AG20443 (cell line): ENCODE results near the gene FYTTD1.

ENCODE experiments used
- DNase-seq: peaks from one replicate; pipeline ENCODE4 v3.0.0; 2012; ENCODE audit warnings: low spot score, mixed read lengths

FYTTD1 gene

DNA sequence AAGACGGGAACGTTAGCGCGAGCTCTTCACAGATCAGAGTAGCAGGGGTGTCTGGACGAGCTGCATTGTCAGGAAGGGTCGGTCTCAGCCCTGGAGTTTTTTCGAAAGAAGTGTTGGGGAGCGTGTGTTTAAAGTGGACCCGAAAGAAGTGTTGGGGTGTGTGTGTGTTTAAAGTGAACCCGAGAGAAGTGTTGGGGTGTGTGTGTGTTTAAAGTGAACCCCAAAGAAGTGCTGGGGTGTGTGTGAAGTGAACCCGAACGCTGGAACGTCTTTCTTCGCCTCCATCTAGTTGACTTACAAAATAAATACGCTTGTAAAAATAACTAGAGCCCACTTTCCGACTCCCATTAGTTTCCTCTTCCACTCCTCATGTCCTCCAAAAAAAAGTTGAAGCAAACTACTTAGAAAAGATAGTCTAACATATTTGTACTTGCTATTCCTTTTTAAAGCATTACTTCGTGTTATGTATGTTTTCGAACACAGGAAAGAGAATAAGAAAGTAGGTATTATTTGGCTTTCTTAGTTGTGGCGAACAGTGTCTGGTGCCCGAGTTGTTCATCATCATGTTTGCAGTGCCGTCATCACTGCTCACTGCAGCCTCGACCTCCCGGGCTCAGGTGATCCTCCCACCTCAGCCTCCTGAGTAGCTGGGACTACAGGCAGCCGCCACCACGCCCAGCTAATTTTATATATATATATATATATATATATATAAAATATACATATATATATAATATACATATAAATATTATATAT lies 42.4 kb downstream of the FYTTD1 start:
- DNase-seq: no peak

DNA sequence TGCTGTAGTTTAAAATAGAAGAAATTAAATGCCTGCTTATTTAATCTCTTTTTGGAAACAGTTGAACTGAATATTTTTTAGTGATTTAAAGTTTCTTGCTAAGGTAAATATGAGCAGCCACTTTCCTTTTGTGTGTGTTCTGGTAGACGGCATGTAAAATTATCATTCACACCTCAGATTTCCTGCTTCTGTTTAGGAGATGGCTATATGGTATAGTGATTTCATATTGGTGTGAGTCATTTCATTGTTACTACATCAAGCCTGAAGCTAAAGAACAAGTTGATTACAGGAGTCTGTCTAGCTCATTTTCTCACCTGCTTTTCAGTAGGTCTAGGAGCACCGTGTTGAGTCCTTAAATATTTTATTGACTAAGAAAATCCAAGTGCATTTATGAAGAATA lies 43.6 kb downstream of the FYTTD1 start:
- DNase-seq: no peak

DNA sequence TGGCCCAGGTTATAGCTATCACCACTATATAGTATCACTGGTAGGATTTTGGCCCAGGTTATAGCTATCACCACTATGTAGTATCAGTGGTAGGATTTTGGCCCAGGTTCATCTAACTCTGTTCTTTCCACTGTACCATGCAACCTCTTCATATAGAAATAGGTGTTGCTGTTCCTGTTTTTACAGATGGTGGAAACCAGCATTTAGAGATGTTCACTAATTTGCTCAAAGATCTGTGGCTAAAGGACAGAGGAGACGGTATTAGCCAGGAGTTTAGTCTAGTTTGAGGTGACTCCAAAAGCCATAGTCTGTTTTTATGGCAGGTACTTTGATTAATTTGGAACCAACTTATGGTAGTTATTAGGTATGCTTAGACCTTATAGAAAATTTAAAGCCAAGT lies 44.4 kb downstream of the FYTTD1 start:
- no peak for DNase-seq

DNA sequence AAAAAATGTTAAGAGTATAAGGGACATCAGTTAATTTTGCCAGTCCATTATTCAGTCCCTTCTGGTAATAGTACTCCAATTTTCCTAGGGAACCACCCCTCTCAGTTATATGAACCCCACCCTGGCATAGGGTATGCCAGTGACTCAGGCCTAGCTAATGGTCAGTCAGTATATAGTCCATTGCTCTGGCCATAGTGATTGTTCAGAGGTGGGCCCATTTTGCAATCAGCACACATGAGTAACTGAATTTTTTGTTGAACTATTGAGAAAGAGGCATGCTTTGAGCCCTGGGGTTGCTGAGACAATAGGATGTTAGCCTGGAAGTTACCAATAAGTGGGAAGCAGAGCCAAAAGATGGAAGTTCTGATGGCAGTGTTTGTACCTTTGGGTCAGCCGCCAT lies 45.5 kb downstream of the FYTTD1 start:
- peak; percentile 67 for DNase-seq

DNA sequence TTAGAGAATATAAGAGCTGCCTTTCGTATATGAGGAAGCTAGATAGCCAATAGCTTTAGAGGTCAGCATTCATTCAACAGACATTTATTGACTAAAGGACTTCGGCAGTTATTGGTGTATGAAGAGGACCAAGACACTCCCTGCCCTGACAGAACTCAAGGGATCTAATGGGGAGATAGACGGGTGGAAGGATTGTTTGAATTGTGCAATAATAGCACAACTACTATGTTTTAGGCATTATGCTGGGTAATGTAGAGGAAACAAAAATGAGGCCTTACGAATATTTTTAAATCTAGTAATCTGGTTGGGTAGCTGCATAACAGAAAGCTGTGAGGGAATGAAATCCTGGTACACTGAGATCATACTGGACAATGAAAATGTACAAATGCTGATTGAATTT lies 46.4 kb downstream of the FYTTD1 start:
- no peak for DNase-seq

DNA sequence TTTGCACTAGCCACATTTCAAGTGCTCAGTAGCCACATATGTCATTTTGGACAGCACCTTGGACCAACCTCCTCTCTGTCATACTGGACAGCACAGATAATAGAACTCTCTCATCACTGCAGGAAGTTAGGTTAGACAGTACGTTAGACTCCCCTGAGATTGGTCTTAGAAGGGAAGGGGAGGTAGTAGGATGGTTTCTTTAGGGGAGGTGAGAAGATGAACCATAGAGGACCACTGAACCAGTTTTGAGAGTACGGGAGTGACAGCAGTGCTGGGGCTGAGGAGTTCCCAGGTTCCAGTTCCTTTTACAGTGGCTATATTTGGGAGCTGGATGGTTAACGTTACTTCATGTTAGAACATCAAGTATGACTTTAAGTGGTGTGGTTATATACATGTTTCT lies 49.2 kb downstream of the FYTTD1 start:
- DNase-seq: no peak

DNA sequence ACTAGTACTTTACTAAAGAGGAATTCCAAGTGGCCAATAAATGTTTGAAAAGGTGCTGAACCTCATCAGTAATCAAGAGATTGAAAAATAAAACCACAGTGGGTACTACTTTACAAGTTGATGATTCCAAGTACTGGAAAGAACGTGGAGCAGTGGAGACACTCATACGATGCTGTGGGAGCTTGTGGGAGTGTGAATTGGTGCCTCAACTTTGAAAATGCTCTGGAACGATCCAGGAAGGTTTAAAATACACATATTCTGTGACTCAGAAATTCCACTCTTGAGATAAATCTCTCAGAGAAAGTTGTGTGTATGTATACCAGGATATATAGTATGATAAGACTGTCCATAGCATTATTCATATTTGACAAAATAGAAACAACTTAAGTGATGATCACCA lies 50.7 kb downstream of the FYTTD1 start:
- DNase-seq: no peak

DNA sequence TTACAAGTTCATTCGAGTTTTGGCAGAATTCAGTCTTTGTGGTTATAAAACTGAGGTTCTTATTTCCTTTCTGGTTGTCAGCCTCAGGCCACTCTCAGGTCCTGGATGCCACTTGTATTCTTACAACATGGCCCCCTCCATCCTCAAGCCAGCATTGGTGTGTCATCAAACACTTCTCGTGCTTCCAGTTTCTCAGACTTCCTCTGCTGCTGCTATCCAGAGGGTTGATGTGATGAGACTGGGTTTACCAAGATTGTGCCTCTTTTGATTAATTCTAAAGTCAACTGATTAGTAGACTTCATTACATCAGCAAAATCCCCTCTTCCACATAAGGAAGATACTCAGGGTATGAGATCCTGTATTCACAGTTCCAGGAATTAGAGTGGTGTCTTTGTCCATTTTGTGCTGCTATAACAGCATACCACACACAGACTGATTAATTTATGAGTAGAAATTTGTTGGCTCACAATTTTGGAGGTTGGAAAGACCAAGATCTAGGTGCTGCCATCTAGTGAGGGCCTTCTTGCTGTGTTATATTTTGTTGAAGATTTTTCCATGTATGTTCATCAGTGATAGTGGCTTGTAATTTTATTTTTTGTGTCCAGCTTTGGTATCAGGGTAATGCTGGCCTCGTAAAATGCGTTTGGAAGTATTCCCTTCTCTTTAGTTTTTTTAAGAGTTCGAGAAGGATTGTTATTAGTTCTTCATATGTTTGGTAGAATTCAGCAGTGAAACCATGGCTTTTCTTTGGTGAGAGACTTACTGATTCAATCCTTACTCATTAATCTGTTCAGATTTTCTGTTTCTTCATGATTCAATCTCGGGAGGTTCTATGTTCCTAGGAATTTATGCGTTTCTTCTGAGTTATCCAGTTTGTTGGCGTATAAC lies 52.5 kb downstream of the FYTTD1 start:
- DNase-seq: peak; percentile 29

DNA sequence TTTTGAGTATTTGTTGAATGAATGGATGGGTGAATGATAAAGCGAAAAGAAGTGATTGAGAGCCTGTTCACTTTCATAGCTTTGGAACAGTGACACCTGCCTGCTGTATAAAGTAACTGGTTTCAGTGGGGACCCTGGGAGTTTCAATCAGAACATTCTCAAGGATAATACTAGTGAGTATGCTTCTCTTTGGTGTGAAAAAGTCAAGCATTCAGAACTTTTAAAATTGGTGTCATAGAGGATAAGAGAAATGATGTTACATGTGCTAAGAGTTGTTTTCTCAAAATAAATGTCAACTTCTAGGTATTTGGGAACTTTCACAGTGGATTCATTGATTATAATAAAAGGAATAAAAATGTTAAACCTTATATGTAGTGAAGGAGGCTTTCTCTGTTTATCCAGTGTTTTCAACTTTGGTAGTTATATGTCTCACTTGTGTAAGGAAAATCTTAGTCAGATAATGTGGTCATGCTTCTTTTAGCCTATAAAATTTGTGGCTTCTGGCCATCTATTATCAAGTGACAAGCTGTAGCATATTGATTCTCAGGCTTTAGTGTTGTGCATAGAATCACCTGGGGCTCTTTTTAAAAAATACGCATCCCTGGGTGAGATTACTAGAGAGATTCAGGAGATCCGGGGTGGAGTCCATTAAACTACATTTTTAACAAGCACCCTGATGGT lies 53.2 kb downstream of the FYTTD1 start:
- no peak for DNase-seq

DNA sequence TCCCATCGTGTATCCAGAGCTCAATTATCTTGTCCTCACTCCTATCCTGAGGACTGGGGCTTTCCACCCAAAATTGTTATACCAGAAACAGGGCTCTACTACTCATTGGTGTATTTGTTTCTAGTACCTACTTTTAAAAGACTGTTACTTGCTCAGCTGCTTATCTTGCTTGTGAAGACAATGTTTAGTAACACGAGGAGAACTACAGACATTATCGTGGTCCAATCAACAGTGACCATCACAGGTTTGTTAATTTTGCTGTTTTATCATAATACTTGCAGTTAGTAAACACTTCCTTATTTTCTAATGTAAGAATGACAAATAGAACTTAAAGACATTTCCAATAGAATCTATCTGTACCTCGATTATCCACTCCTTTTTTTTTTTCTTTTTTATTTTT lies 54.8 kb downstream of the FYTTD1 start:
- DNase-seq: no peak

DNA sequence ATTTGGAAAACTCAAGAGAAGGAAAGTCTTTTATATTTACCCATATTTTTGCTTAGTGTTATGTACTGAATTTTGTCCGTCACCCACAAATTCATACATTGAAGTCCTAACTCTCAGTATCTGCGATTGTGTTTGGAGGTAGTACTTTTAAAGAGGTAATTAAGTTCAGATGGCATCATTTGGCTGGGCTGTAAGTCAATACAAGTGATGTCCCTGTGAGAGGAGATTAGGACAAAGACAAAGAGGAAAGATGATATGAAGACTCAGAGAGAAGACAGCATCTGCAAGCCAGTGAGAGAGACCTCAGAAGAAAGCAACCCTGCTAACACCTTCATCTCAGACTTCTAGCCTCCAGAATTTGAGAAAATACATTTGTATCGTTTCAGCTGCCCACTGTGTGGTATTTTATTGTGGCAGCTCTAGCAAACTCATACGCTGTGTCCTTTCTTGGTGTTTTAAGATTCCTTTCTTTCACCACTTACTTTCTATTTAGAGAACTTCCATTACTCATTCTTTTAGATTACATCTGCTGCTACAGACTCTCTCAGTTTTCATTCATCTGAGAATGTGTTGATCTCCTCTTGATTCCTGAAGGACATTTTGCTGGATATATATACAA lies 58.4 kb downstream of the FYTTD1 start:
- DNase-seq: peak; percentile 35

DNA sequence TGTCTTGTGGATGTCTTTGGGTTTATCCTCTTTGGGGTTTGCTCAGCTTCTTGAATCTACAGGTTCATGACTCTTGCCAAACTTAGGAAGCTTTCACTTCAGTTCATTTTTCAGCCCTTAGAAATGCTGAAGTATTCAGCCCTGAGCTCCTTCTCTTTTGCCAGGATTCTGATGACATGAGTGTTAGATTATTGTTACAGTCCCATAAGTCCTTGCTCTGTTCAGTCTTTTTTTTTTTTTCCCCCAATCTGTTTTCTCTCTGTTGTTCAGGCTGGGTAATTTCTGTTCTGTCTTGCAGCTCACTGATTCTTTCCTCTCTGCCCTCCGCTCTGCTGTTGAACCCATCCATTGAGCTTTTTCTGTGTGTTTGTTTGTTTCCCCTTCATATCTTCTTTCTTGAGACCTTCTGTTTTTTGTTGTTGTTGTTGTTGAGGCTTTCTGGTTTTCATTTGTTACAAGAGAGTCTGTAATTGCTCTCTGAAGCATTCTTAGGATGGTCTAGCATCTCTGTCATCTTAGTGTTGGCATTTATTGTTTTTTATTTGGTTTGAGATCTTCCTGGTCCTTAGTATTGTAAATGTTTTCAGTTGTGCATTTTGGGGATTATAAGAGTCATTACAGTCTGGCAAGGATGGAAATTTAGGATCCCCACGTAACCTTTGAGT lies 59.8 kb downstream of the FYTTD1 start:
- peak; percentile 70 for DNase-seq

DNA sequence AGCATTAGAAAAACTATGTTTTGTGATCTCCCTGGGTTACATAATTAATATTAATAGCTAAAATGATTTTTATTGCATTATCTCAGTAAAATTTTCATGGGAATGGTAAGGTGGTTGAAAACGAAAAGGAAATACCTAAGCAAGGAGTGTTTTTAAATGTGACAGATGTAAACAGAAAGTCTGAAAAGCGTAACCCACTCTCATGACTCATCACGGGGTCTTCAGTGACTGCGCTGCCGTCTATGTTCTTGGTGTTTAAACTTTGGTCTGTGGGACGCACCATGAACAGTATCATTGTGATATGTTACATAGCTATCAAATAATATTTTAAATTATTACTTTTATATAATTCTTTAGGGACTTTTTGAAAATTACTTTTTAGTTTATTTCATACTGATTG lies 61.2 kb downstream of the FYTTD1 start:
- DNase-seq: no peak

DNA sequence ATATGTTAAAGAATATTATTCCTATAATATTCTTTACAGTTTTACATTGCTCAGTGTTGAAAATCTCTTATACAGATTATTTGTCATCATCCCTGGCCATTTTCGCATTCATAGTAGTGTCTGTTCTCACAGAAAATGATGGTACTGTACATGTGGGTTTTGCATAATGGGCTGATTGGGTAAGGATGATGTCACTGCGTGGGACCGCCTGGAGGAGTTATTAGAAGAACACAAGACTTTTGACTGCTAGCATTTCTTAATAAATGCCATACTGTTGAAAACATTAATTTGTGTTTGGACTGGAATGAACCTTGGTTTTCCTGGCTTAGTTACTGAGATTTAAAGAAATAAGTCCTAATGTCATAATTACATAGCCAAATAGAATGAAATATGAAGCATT lies 61.7 kb downstream of the FYTTD1 start:
- DNase-seq: peak; percentile 82

DNA sequence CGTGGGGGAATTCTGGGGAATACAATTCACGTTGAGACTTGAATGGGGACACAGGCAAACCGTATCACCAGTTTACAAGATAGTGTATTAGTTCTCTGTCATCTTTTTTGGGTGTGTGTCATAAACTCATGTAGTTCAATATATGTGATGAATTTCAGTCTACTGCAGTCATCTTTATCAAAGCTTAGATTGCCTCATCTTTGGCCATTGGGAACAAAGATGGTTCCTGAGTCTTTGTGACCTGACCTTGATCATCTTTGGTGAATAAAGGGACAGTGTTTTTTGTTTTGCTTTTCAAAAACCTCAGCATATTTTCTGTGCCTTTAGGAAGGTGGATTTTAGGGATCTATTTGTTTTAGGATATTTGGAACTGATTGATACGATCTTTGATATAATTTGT lies 64.7 kb downstream of the FYTTD1 start:
- no peak for DNase-seq

DNA sequence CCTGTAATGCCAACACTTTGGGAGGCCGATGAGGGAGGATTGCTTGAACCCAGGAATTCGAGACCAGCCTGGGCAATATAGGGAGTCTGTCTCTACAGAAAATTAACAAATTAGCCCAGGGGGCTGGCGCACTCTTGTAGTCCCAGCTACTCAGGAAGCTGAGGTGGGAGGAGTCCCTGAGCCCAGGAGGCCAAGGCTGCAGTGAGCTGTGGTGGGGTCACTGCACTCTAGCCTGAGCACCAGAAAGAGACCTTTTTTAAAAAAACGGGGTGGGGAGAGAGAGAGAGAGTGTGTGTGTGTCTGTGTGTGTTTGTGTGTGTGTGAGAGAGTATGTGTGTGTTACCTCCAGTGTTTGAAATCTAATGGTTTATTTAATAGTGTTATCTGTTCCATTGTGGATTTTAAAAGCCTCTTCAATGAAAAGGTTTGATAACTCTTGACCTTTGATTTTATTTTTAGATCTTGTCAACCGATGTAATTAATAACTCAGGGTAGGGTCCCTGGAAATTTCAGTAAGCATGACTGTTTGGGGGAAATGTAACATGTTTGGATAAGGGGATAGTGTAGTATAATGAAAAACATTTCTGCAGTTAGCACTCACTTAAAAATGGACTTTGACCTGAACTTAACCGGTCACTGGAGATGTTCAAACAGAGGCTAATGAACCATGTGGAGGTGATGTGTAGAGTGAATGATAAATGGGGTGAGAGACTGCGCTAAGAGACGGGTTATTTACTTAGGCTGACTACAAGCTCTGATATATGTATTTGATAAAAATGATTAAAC lies 71.1 kb downstream of the FYTTD1 start:
- no peak for DNase-seq

DNA sequence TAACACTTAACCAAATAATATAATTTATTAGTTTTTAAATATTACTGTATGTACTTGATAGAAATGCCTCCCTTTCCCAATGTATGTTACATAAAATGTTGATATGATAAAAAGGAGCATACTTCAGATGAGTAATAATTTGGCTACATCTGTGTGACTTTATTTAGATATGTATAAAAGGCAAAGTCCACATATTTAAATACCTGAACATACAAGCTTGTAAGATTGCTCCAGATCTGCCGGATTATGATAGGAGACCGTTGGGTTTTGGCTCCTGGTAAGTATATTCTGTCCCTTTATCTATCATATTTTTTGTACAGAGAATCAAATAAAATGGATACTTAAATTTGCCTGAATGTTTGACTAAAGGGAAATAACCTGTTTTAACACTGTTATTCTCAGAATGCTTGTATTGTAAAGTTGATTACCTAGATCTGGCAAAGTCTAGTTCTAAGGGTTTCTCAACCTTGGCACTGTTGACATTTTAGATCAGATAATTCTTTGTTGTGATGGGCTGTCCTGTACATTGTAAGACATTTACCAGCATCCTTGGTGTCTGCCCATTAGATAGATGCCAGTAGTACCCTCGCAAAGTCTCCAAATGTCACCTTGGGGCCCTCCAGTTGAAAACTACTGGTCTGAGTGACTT lies 79.8 kb downstream of the FYTTD1 start:
- no peak for DNase-seq

DNA sequence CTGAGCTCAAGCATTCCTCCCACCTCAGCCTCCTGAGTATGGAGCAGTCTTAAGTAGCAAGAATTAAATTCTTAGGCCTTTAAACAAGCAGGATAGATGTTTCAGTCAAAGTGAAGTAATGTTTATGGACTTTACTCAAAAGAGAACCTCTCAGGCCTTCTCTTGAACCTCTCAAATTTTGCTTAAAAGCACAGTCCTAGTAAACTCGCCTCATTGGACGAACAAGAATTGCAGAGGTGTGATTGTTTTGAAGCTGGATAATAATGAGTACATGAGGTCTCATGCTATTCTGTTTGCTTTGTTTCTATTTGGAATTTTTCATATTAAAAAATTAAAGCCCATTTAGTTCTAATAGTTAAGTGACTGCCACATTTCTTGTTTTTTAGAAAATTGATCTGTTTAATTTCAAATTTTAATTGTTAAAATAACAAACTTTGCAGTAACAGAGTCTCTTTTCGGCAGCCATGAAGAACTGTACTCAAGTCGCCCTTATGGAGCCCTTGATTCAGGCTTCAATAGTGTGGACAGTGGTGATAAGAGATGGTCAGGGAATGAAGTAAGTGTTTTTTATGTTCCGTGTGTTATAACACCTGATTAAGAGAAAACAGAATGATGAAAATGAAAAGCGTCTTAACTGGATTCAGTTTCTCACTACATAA lies 80.8 kb downstream of the FYTTD1 start:
- no peak for DNase-seq

DNA sequence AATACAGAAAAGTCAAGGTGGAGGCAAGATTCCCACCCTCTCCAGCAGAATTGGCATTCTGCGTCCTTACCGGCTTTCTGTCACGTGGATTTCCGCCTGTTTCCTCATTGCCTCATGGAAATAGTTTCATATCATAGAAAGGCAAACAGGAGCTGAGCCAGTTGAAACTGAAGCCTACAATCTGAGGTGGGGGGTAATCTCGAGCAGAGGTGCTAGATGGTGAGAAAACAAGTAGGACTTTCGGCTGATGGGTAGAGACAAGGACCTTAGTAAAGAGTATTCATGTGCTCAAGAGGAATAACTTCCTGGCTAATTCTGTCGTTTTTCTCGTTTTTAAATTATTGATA lies 81.3 kb downstream of the FYTTD1 start:
- no peak for DNase-seq
